ENCODE measurements around the gene CCL23.
"Not testable (repeated sequence)": the region's sequence is repeated elsewhere in the genome, so short reads cannot be mapped to it uniquely, and the experiment has no call there.

The CCL23 gene

GRCh38 chr17:36017799-36018198, at the start of gene CCL23:
TSS of gene CCL23 (minus strand) at chr17:36017972. CDS start at chr17:36017897, 75 bp downstream.
- DNase-seq (ENCODE audit: low read depth): no peak

GRCh38 chr17:36066365-36066985, 48.7 kb upstream of the CCL23 start:
- no peak for DNase-seq (ENCODE audit: low read depth)

- DNase-seq (ENCODE audit: low read depth): no peak
These were observed 46.2 kb upstream of the CCL23 start, which contains the start of gene CCL18 for GRCh38 chr17:36063786-36064541. TSS of gene CCL18 (plus strand) at chr17:36064272. CDS start at chr17:36064343, 71 bp downstream.

- no peak for DNase-seq (ENCODE audit: low read depth)
These were observed 43.0 kb upstream of the CCL23 start for GRCh38 chr17:36060816-36061215.

- no peak for DNase-seq (ENCODE audit: low read depth)
These were observed 41.6 kb upstream of the CCL23 start for GRCh38 chr17:36059406-36059805.

GRCh38 chr17:36057911-36058310, 40.1 kb upstream of the CCL23 start:
- no peak for DNase-seq (ENCODE audit: low read depth)

GRCh38 chr17:36055921-36056520, 38.2 kb upstream of the CCL23 start:
- no peak for DNase-seq (ENCODE audit: low read depth)

GRCh38 chr17:36055171-36055570, 37.4 kb upstream of the CCL23 start:
- no peak for DNase-seq (ENCODE audit: low read depth)

- DNase-seq (ENCODE audit: low read depth): no peak
These were observed 31.9 kb upstream of the CCL23 start for GRCh38 chr17:36049643-36050042.

GRCh38 chr17:36048066-36048465, 30.3 kb upstream of the CCL23 start:
- no peak for DNase-seq (ENCODE audit: low read depth)

GRCh38 chr17:36036235-36036634, 18.5 kb upstream of the CCL23 start:
- no peak for DNase-seq (ENCODE audit: low read depth)

- DNase-seq (ENCODE audit: low read depth): no peak
These were observed 16.4 kb upstream of the CCL23 start for GRCh38 chr17:36034127-36034526.

- no peak for DNase-seq (ENCODE audit: low read depth)
These were observed 13.2 kb upstream of the CCL23 start for GRCh38 chr17:36030956-36031355.

- DNase-seq (ENCODE audit: low read depth): no peak
These were observed 10.0 kb upstream of the CCL23 start for GRCh38 chr17:36027761-36028160.

- no peak for DNase-seq (ENCODE audit: low read depth)
These were observed 6.5 kb upstream of the CCL23 start for GRCh38 chr17:36024106-36024869.

- DNase-seq (ENCODE audit: low read depth): no peak
These were observed 1.7 kb upstream of the CCL23 start for GRCh38 chr17:36019423-36019822.

- DNase-seq (ENCODE audit: low read depth): no peak
These were observed 1.2 kb downstream of the CCL23 start for GRCh38 chr17:36016555-36016954.

- not testable (repeated sequence) for DNase-seq (ENCODE audit: low read depth)
These were observed 1.9 kb downstream of the CCL23 start for GRCh38 chr17:36015895-36016294.

GRCh38 chr17:36014946-36015345, 2.8 kb downstream of the CCL23 start:
- no peak for DNase-seq (ENCODE audit: low read depth)

- DNase-seq (ENCODE audit: low read depth): no peak
These were observed 6.6 kb downstream of the CCL23 start for GRCh38 chr17:36011201-36011600.

GRCh38 chr17:36008998-36009665, 8.6 kb downstream of the CCL23 start:
- DNase-seq (ENCODE audit: low read depth): peak; percentile 32

GRCh38 chr17:36004594-36005108, 13.1 kb downstream of the CCL23 start:
- no peak for DNase-seq (ENCODE audit: low read depth)

Data from EH (cell line).